Measurements from ENCODE around the gene BDP1. TPM values are rescaled to one million over a fixed set of nuclear protein-coding genes. Genes with fewer than 3 reads are reported as not detected.
"Not testable (repeated sequence)": the region's sequence is repeated elsewhere in the genome, so short reads cannot be mapped to it uniquely, and the experiment has no call there.

The BDP1 gene
- total RNA-seq, 1 donor from 2014 or later: 90.5 TPM

- no peak for DNase-seq
Observed at GRCh38 chr5:71475788-71476384, 20.4 kb downstream of the BDP1 start.

GRCh38 chr5:71481441-71481840 lies 26.0 kb downstream of the BDP1 start:
- no peak for DNase-seq

GRCh38 chr5:71482132-71482531 lies 26.7 kb downstream of the BDP1 start:
- no peak for DNase-seq

GRCh38 chr5:71483355-71483754 lies 27.9 kb downstream of the BDP1 start:
- no peak for DNase-seq

GRCh38 chr5:71492817-71493615 lies 37.6 kb downstream of the BDP1 start:
- DNase-seq: no peak

GRCh38 chr5:71494202-71494601 lies 38.8 kb downstream of the BDP1 start:
- DNase-seq: not testable (repeated sequence)

GRCh38 chr5:71498756-71499155 lies 43.3 kb downstream of the BDP1 start:
- DNase-seq: not testable (repeated sequence)

GRCh38 chr5:71503536-71503935 lies 48.1 kb downstream of the BDP1 start:
- no peak for DNase-seq

GRCh38 chr5:71522151-71522550 lies 66.7 kb downstream of the BDP1 start:
- DNase-seq: no peak

- not testable (repeated sequence) for DNase-seq
Observed at GRCh38 chr5:71525611-71526010, 70.2 kb downstream of the BDP1 start.

- no peak for DNase-seq
Observed at GRCh38 chr5:71528206-71528605, 72.8 kb downstream of the BDP1 start.

GRCh38 chr5:71529682-71530081 lies 74.2 kb downstream of the BDP1 start:
- no peak for DNase-seq

- DNase-seq: no peak
Observed at GRCh38 chr5:71533142-71533541, 77.7 kb downstream of the BDP1 start.

- DNase-seq: no peak
Observed at GRCh38 chr5:71533615-71534014, 78.2 kb downstream of the BDP1 start.

- DNase-seq: no peak
Observed at GRCh38 chr5:71537687-71538086, 82.2 kb downstream of the BDP1 start.

- not testable (repeated sequence) for DNase-seq
Observed at GRCh38 chr5:71550885-71551284, 95.4 kb downstream of the BDP1 start.

GRCh38 chr5:71551582-71551981 lies 96.1 kb downstream of the BDP1 start:
- not testable (repeated sequence) for DNase-seq

GRCh38 chr5:71552026-71552749 lies 96.7 kb downstream of the BDP1 start:
- not testable (repeated sequence) for DNase-seq

GRCh38 chr5:71563161-71563560 lies 107.7 kb downstream of the BDP1 start:
- no peak for DNase-seq

GRCh38 chr5:71564895-71565294 lies 109.4 kb downstream of the BDP1 start:
- DNase-seq: no peak

GRCh38 chr5:71569748-71570509 lies 114.5 kb downstream of the BDP1 start:
- DNase-seq: no peak

- not testable (repeated sequence) for DNase-seq
Observed at GRCh38 chr5:71571811-71572210, 116.4 kb downstream of the BDP1 start.

- no peak for DNase-seq
Observed at GRCh38 chr5:71573591-71573990, 118.1 kb downstream of the BDP1 start.

Measured in occipital lobe (tissue), 2 donors.